HG02798 (cell line): ENCODE results near the gene TLE1.

Experiments used
- ATAC-seq: cut with Tn5 transposase; IDR thresholded peaks from one replicate; pipeline ENCODE4 v1.9.1; 2021; ENCODE audit warnings: mild to moderate bottlenecking; ENCODE audit not compliant: unreplicated experiment, poor library complexity

The TLE1 gene

GRCh38 chr9:81558091-81558830 lies 131.1 kb downstream of the TLE1 start:
- ATAC-seq = no peak

DNA sequence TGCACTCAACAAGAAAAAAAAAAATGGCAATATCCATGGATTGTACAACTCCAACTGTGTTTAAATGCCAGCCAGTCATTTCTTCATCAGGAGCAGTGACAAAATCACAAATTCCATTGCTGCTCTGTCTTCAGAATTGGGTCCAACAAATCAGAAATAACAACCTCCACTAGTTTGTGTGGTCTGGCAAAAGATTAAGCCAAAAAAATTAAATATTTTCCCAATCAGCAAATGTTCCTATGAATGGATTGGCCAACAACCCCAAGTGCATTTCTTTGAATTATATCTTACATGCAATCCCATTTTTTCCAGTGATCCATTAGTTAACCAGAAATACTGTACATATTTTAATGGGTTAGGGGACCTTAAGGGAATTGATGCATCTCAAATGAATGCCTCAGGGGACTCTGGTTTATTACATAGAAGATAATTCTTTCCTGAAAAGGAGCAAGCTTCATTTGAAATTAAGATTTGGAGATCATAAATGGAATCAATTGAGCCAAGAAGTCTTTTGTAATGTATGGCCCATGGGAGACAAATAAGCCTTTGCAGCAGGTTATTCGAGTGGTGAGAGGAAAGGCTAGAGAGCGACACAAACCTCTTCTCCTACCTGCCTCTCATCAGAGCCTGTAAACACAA lies 131.8 kb downstream of the TLE1 start:
- ATAC-seq = no peak

- ATAC-seq = no peak
Measured at GRCh38 chr9:81556923-81557322, 132.4 kb downstream of the TLE1 start.

GRCh38 chr9:81552581-81552991 lies 136.8 kb downstream of the TLE1 start:
- no peak for ATAC-seq

DNA sequence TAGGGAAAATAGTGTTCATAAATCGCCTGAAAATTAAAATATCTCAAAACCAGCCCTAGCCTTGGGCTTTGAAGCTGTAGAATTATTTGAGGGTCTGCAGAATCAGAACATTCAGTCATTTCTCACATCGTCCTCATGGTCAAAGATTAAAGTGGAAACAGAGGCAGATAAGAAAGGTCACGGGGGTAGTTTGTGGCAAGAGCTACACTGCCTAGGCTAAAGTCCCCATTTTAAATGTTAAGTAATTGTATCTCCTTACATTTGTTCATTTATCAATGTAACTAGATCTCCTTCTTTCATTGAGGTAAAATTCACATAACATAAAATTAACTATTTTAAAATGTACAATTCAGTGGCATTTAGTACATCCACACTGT lies 139.2 kb downstream of the TLE1 start:
- ATAC-seq = no peak

DNA sequence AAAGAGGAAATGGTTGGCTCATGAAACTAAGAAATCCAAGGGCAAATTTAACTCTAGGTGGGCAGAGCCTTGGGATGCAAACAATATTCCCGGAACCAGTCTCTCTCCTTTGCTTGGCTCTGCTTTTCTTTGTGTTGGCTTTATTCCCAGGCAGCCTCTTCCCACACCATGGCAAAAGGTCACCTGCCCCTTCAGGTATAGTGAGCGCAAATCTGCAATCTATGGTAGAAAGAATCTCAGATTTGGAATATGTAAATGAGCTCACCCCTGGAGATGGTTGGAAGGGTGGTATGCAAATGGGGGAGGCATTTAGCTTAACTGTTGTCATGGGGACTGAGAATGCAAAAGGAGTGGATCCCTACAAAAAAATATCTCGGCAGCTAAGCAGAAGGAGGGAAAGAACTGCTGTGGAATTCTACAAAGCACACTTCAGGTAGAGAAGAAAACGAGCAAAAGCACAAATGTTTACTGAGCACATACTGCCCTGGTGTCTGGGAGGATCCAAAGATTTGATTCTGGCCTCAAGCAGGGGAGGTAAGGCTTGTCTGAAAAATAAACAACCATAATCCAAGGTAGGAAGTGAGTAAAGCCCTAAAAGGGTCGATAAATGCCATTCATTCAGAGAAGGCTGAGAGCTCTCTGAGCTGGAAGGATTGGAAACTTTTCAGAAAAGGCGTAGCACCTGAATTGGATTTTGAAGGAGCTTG lies 139.7 kb downstream of the TLE1 start:
- no peak for ATAC-seq

DNA sequence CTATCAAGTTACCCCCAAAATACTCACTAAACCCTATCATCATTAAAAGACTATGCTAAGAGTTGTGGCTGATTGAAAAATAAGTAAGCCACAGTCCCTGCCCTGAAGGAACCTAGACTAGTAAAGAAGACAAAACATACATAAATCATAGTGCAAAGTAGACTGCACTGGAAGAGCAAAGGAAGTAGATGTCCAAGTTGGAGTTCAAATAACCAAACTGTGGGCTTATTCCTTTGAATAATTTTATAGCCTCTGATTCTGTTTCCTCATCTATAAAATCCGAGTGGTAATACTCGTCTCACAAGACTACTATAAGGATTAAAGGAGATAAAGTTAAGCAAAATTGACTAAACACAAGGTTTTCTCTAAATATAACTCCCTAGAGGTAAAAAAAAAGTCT lies 140.4 kb downstream of the TLE1 start:
- no peak for ATAC-seq

- no peak for ATAC-seq
Measured at GRCh38 chr9:81546489-81546888, 142.9 kb downstream of the TLE1 start.

GRCh38 chr9:81543695-81544094 lies 145.7 kb downstream of the TLE1 start:
- ATAC-seq = no peak

GRCh38 chr9:81542118-81542889 lies 147.0 kb downstream of the TLE1 start:
- no peak for ATAC-seq

- ATAC-seq = no peak
Measured at GRCh38 chr9:81540142-81540710, 149.1 kb downstream of the TLE1 start.

DNA sequence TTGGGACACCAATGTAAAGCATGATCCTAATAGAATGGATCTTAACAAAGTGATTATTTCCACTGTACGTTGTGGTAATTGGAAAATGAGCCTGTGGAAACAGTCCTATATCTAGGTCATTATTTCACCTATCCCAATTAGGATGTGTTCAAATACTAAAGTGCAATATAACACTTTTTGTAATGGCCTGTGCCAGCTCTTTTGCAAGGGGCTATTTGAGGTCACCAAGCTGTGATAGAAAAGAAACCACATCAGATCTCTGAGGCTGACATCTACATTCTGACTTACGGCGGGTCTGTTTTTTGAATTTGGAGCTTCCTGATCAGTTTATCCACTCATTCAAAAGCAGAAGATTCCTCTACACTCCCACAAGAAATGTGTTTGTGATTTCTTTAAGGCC lies 150.0 kb downstream of the TLE1 start:
- ATAC-seq = no peak

DNA sequence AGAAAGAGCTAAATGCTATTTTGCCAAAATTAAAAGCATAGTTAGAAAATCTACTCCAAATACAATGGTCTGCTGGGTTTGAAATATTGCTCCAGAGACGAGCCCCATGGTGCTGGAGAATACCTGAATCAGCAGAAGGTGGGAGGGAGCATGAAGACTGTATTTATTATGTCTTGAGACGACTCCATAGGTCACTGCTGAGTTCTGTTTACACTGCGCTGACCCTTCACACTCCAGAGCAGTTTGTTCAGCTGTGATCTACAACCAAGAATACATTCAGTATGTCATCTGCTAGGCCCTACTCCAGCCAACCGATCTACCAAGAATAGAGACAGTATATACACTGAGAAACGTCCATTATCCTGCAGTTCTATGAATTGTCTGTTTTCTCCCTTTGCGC lies 150.5 kb downstream of the TLE1 start:
- ATAC-seq = no peak

GRCh38 chr9:81537964-81538363 lies 151.4 kb downstream of the TLE1 start:
- no peak for ATAC-seq

GRCh38 chr9:81536242-81537025 lies 152.9 kb downstream of the TLE1 start:
- ATAC-seq = no peak

DNA sequence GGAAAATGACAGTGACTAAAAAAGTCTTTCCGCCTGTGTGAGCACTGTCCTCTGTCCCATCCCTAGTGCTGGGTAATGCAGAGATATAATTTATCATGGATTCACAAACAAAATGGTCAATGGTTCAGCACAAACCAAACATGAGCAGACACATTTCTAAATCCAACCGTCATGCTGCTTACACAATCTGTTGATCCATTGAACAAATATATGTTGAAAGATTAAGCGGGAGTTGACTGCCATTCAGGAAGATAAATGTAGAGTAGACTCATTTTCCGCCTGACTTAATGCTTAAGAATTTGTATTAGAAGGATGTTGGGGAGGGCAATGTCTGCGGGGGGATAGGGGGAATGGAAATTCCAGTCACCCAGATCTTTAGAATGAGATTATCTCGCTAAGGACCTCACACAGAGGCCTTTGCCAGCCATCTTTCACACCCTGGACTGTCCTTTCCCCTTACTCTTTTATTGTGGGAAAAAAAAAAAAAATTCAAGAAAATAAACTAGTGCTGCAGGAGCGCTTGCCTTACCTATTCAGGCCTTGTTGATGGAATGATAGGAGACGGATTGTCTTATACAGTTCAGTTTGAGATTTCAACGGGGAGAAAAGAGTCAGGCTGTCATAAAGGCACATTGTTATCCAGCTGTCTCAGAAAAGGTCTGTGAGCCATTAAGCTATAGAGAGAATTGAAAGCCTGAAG lies 153.7 kb downstream of the TLE1 start:
- no peak for ATAC-seq

GRCh38 chr9:81534138-81534875 lies 155.0 kb downstream of the TLE1 start:
- no peak for ATAC-seq
